ENCODE results near the gene NLGN2. TPM values are rescaled to one million over a fixed set of nuclear protein-coding genes. Genes with fewer than 3 reads are reported as not detected.
A peak's percentile ranks its signal among the peaks of the same experiment; 100 is the strongest.
"Not testable (repeated sequence)": the region's sequence is repeated elsewhere in the genome, so short reads cannot be mapped to it uniquely, and the experiment has no call there.

Gene NLGN2
- 10 to 100 TPM; 17.4 to 19.8 TPM for total RNA-seq

GRCh38 chr17:7407485-7408251, at the start of gene NLGN2:
TSS of gene NLGN2 (plus strand) at chr17:7407845. CDS start at chr17:7408256, 411 bp downstream.
- Mint-ChIP-seq H3K4me1 (ENCODE audit: low read depth) (peaks cover 16% of the 10 kb centered on the region), H3K36me3 (ENCODE audit: insufficient read depth in 2 of 2) (peaks cover 0 to 1% of the 10 kb centered on the region in 2 donors), H3K27me3 (ENCODE audit: low read depth) (peaks cover 6% of the 10 kb centered on the region), H3K4me3 (peak within 1 kb of the TSS in 1 of 2 donors; percentile 47), H3K9me3 (no peaks in the 10 kb centered on the region), H3K27ac (no peak within 1 kb of the TSS)
- ATAC-seq (replicated peaks in 1 of 2) (no peak), DNase-seq (no peak)

GRCh38 chr17:7361906-7362305, 45.7 kb upstream of the NLGN2 start:
- Mint-ChIP-seq H3K4me1 (ENCODE audit: low read depth) (no peaks in the 10 kb centered on the region), H3K36me3 (ENCODE audit: insufficient read depth in 2 of 2) (no peaks in the 10 kb centered on the region), H3K4me3 (no peak overlapping the region), H3K27me3 (ENCODE audit: low read depth) (peaks cover 8% of the 10 kb centered on the region), H3K27ac (no peak overlapping the region), H3K9me3 (no peaks in the 10 kb centered on the region)
- no peak for DNase-seq
- ATAC-seq (replicated peaks in 1 of 2) = no peak

- no peaks in the 10 kb centered on the region for H3K9me3 Mint-ChIP-seq
- H3K4me1 Mint-ChIP-seq (ENCODE audit: low read depth) = no peaks in the 10 kb centered on the region
- H3K36me3 Mint-ChIP-seq (ENCODE audit: insufficient read depth in 2 of 2) = no peaks in the 10 kb centered on the region
- peaks cover 5% of the 10 kb centered on the region for H3K27me3 Mint-ChIP-seq (ENCODE audit: low read depth)
- H3K27ac Mint-ChIP-seq = no peak overlapping the region
- H3K4me3 Mint-ChIP-seq = no peak overlapping the region
- ATAC-seq (replicated peaks in 1 of 2) = no peak
- DNase-seq = no peak
These were observed 44.3 kb upstream of the NLGN2 start for GRCh38 chr17:7363311-7363710.

- not testable (repeated sequence) for ATAC-seq (replicated peaks in 1 of 2)
These were observed 41.7 kb upstream of the NLGN2 start for GRCh38 chr17:7365963-7366362.

GRCh38 chr17:7367083-7367482, 40.6 kb upstream of the NLGN2 start:
- Mint-ChIP-seq H3K4me1 (ENCODE audit: low read depth) (no peaks in the 10 kb centered on the region), H3K36me3 (ENCODE audit: insufficient read depth in 2 of 2) (no peaks in the 10 kb centered on the region), H3K4me3 (no peak overlapping the region), H3K27me3 (ENCODE audit: low read depth) (no peaks in the 10 kb centered on the region), H3K27ac (no peak overlapping the region), H3K9me3 (no peaks in the 10 kb centered on the region)
- no peak for DNase-seq
- no peak for ATAC-seq (replicated peaks in 1 of 2)

More at GRCh38 chr17:7365963-7366362, 41.7 kb upstream of the NLGN2 start:
- H3K27ac Mint-ChIP-seq; H3K9me3 Mint-ChIP-seq; H3K36me3 Mint-ChIP-seq (ENCODE audit: insufficient read depth in 2 of 2); H3K4me1 Mint-ChIP-seq (ENCODE audit: low read depth); H3K27me3 Mint-ChIP-seq (ENCODE audit: low read depth); H3K4me3 Mint-ChIP-seq; DNase-seq: not testable (repeated sequence)

- no peaks in the 10 kb centered on the region for H3K4me1 Mint-ChIP-seq (ENCODE audit: low read depth)
- H3K4me3 Mint-ChIP-seq = no peak overlapping the region
- DNase-seq = no peak
- no peak overlapping the region for H3K27ac Mint-ChIP-seq
- no peaks in the 10 kb centered on the region for H3K36me3 Mint-ChIP-seq (ENCODE audit: insufficient read depth in 2 of 2)
- no peaks in the 10 kb centered on the region for H3K27me3 Mint-ChIP-seq (ENCODE audit: low read depth)
- ATAC-seq (replicated peaks in 1 of 2) = no peak
- no peaks in the 10 kb centered on the region for H3K9me3 Mint-ChIP-seq
These were observed 39.6 kb upstream of the NLGN2 start for GRCh38 chr17:7367918-7368598.

GRCh38 chr17:7368599-7368994, 39.0 kb upstream of the NLGN2 start:
- H3K36me3 Mint-ChIP-seq (ENCODE audit: insufficient read depth in 2 of 2); DNase-seq; H3K27ac Mint-ChIP-seq; H3K4me1 Mint-ChIP-seq (ENCODE audit: low read depth); ATAC-seq (replicated peaks in 1 of 2); H3K9me3 Mint-ChIP-seq; H3K27me3 Mint-ChIP-seq (ENCODE audit: low read depth); H3K4me3 Mint-ChIP-seq: not testable (repeated sequence)

GRCh38 chr17:7369825-7370224, 37.8 kb upstream of the NLGN2 start:
- no peaks in the 10 kb centered on the region for H3K36me3 Mint-ChIP-seq (ENCODE audit: insufficient read depth in 2 of 2)
- no peak for DNase-seq
- no peak overlapping the region for H3K27ac Mint-ChIP-seq
- no peaks in the 10 kb centered on the region for H3K9me3 Mint-ChIP-seq
- ATAC-seq (replicated peaks in 1 of 2) = no peak
- H3K4me1 Mint-ChIP-seq (ENCODE audit: low read depth) = no peaks in the 10 kb centered on the region
- H3K27me3 Mint-ChIP-seq (ENCODE audit: low read depth) = no peaks in the 10 kb centered on the region
- H3K4me3 Mint-ChIP-seq = no peak overlapping the region

GRCh38 chr17:7370853-7371252, 36.8 kb upstream of the NLGN2 start:
- Mint-ChIP-seq H3K9me3 (no peaks in the 10 kb centered on the region), H3K27me3 (ENCODE audit: low read depth) (no peaks in the 10 kb centered on the region), H3K4me3 (no peak overlapping the region), H3K36me3 (ENCODE audit: insufficient read depth in 2 of 2) (no peaks in the 10 kb centered on the region), H3K27ac (no peak overlapping the region), H3K4me1 (ENCODE audit: low read depth) (no peaks in the 10 kb centered on the region)
- ATAC-seq (replicated peaks in 1 of 2) (no peak), DNase-seq (no peak)

GRCh38 chr17:7374353-7374752, 33.3 kb upstream of the NLGN2 start:
- DNase-seq (no peak), ATAC-seq (replicated peaks in 1 of 2) (no peak)
- H3K36me3 Mint-ChIP-seq (ENCODE audit: insufficient read depth in 2 of 2) = peaks cover 2 to 4% of the 10 kb centered on the region in 2 donors
- H3K4me1 Mint-ChIP-seq (ENCODE audit: low read depth) = no peaks in the 10 kb centered on the region
- H3K27ac Mint-ChIP-seq = no peak overlapping the region
- H3K27me3 Mint-ChIP-seq (ENCODE audit: low read depth) = peaks cover 16% of the 10 kb centered on the region
- H3K4me3 Mint-ChIP-seq = no peak overlapping the region
- peaks cover 2% of the 10 kb centered on the region in 2 donors for H3K9me3 Mint-ChIP-seq

- H3K9me3 Mint-ChIP-seq = peaks cover 2 to 3% of the 10 kb centered on the region in 2 donors
These were observed 28.5 kb upstream of the NLGN2 start for GRCh38 chr17:7379134-7379533.

GRCh38 chr17:7380321-7380720, 27.3 kb upstream of the NLGN2 start:
- DNase-seq (no peak), ATAC-seq (replicated peaks in 1 of 2) (no peak)
- Mint-ChIP-seq H3K36me3 (ENCODE audit: insufficient read depth in 2 of 2) (peaks cover 2 to 5% of the 10 kb centered on the region in 2 donors), H3K4me3 (peak overlapping the region; percentile 11 to 16), H3K27me3 (ENCODE audit: low read depth) (peaks cover 49% of the 10 kb centered on the region), H3K9me3 (peaks cover 2 to 3% of the 10 kb centered on the region in 2 donors), H3K4me1 (ENCODE audit: low read depth) (peaks cover 8% of the 10 kb centered on the region), H3K27ac (no peak overlapping the region)

More at GRCh38 chr17:7379134-7379533, 28.5 kb upstream of the NLGN2 start:
- H3K27ac Mint-ChIP-seq = no peak overlapping the region
- no peak for ATAC-seq (replicated peaks in 1 of 2)
- DNase-seq = no peak
- peaks cover 2 to 5% of the 10 kb centered on the region in 2 donors for H3K36me3 Mint-ChIP-seq (ENCODE audit: insufficient read depth in 2 of 2)
- H3K27me3 Mint-ChIP-seq (ENCODE audit: low read depth) = peaks cover 49% of the 10 kb centered on the region
- no peaks in the 10 kb centered on the region for H3K4me1 Mint-ChIP-seq (ENCODE audit: low read depth)
- no peak overlapping the region for H3K4me3 Mint-ChIP-seq

GRCh38 chr17:7380855-7381683, 26.6 kb upstream of the NLGN2 start, which contains the start of gene TNK1:
TSS of gene TNK1 (plus strand) at chr17:7381089. CDS start at chr17:7382927, 1,838 bp downstream.
- peak within 1 kb of the TSS; percentile 22 to 28 for H3K4me3 Mint-ChIP-seq
- peaks cover 49% of the 10 kb centered on the region for H3K27me3 Mint-ChIP-seq (ENCODE audit: low read depth)
- H3K36me3 Mint-ChIP-seq (ENCODE audit: insufficient read depth in 2 of 2) = peaks cover 2 to 5% of the 10 kb centered on the region in 2 donors
- no peak within 1 kb of the TSS for H3K27ac Mint-ChIP-seq
- peaks cover 8% of the 10 kb centered on the region for H3K4me1 Mint-ChIP-seq (ENCODE audit: low read depth)
- no peak for DNase-seq
- no peak for ATAC-seq (replicated peaks in 1 of 2)
- H3K9me3 Mint-ChIP-seq = peaks cover 2 to 3% of the 10 kb centered on the region in 2 donors
